Nephron progenitor cell (in vitro differentiated cells): ENCODE measurements around the gene JADE2.

Experiments
- DNase-seq: peaks from one replicate; pipeline ENCODE4 v3.0.0; 2021
- H3K27ac Mint-ChIP-seq: 2 replicates; pipeline ENCODE4 v1.8.0; 2021; ENCODE audit warnings: mild to moderate bottlenecking, moderate library complexity, mixed read lengths
- H3K27me3 Mint-ChIP-seq: 2 replicates; pipeline ENCODE4 v1.8.0; 2021; ENCODE audit warnings: mild to moderate bottlenecking, low read depth, mixed read lengths; ENCODE audit not compliant: poor library complexity
- H3K36me3 Mint-ChIP-seq: 2 replicates; pipeline ENCODE4 v1.8.0; 2021; ENCODE audit warnings: low read depth, mixed read lengths
- H3K4me1 Mint-ChIP-seq: 2 replicates; pipeline ENCODE4 v1.8.0; 2021; ENCODE audit warnings: mixed read lengths
- H3K4me3 Mint-ChIP-seq: 2 replicates; pipeline ENCODE4 v1.8.0; 2021; ENCODE audit warnings: mild to moderate bottlenecking, moderate library complexity, mixed read lengths
- H3K9me3 Mint-ChIP-seq: 2 replicates; pipeline ENCODE4 v1.8.0; 2021; ENCODE audit warnings: mild to moderate bottlenecking, moderate library complexity, mixed read lengths
- CTCF ChIP-seq: fragments of 200-600 bp; sonication (generic); IDR thresholded peaks from 2 replicates; pipeline ENCODE4 v1.5.0; 2021; ENCODE audit warnings: antibody characterized with exemption

JADE2 gene

DNA sequence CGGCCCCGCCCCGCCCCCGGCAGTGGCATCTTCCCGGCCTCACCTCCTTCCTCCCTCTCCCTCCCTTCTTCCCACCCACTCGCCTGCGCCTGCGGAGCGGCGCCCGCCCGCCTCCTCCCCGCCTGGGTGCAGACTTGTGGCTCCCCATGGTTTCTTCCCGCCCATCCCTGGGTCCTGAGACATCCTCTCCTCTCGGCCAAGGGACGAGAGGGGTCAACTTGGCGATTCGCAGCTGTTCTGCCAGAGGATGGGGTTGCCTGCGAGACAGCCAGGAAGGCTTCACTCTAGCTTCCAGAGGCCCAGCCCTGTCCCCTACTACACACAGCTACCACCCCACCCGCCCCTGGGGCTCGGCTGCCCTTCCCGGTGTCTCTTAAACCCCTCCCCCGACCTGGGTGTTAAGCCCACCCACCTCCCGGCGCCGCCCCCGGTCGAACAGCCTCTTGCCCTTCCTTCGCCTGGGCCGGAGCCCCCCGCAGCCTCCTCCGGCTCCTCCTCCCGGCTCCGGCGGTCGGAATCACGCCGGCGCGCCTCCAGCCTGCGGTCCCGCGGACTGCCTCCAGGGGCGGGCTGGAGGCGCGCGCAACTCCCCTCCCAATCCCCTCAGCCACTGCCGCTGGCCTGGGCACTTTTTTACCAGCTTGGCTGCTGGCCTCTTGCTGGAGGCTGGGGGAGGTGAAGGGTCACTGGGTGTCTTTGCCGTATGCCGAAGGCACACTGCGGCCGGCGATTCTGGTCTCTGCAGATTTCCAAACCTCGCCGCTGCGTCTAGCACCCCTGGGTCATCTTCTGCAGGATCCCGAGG lies 1.9 kb downstream of the JADE2 start:
- TF ChIP-seq CTCF: peak; percentile 76
- peaks cover 42% of the 10 kb centered on the region for H3K27me3 Mint-ChIP-seq
- H3K4me1 Mint-ChIP-seq: peaks cover 45% of the 10 kb centered on the region
- DNase-seq: peak; percentile 87
- peak overlapping the region; percentile 82 for H3K27ac Mint-ChIP-seq
- no peaks in the 10 kb centered on the region for H3K9me3 Mint-ChIP-seq
- peak overlapping the region; percentile 80 for H3K4me3 Mint-ChIP-seq
- H3K36me3 Mint-ChIP-seq: no peaks in the 10 kb centered on the region

- Mint-ChIP-seq H3K27me3 (peaks cover 37% of the 10 kb centered on the region), H3K4me1 (peaks cover 49% of the 10 kb centered on the region), H3K36me3 (no peaks in the 10 kb centered on the region), H3K4me3 (peak overlapping the region; percentile 80), H3K27ac (no peak overlapping the region), H3K9me3 (no peaks in the 10 kb centered on the region)
- TF ChIP-seq CTCF: no peak
- no peak for DNase-seq
Observed at GRCh38 chr5:134527961-134528424, 2.5 kb downstream of the JADE2 start.

DNA sequence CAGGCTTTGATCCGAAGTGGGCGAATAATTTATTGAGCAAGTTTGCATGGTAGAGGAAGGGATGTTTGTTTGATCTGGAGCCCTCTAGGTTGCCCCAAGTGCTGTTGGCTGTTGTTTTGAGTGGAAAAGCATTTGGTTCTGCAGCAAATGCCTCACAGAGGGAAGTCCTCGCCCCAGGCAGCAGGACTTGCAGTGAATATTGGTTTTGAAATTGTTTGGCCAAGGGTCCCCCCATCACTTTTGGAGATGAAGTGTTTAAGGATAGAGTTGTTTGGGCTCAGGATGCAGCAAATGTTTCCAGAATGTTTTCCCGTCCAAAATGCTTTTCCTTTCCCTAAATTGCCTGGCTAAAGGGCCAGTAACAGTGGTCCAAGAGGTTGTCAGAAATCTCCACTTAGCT lies 3.1 kb downstream of the JADE2 start:
- Mint-ChIP-seq H3K27ac (no peak overlapping the region), H3K36me3 (no peaks in the 10 kb centered on the region), H3K4me3 (peak overlapping the region; percentile 80), H3K4me1 (peaks cover 55% of the 10 kb centered on the region), H3K9me3 (no peaks in the 10 kb centered on the region), H3K27me3 (peaks cover 31% of the 10 kb centered on the region)
- TF ChIP-seq CTCF: no peak
- DNase-seq: no peak

DNA sequence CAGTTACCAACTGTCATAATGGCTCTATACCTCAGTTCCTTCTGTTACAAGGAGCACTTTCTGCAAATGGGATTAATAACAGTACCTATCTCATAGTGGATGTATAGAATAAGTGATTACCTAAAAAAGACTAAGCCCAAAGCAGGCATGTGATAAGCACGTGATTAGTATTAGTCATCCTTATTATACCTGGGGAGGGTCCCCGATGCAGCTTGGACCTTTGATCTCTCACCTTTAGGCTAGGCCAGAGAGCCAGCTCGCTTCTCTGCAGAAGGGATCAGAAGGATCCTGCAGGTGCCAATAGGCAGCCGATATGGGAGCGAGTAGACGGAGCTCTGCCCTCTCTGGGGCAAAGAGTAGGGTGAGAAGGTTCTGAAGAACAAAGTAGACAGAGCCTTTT lies 4.0 kb downstream of the JADE2 start:
- TF ChIP-seq CTCF: no peak
- no peaks in the 10 kb centered on the region for H3K9me3 Mint-ChIP-seq
- no peak overlapping the region for H3K27ac Mint-ChIP-seq
- H3K27me3 Mint-ChIP-seq: peaks cover 22% of the 10 kb centered on the region
- H3K4me3 Mint-ChIP-seq: no peak overlapping the region
- no peaks in the 10 kb centered on the region for H3K36me3 Mint-ChIP-seq
- peaks cover 63% of the 10 kb centered on the region for H3K4me1 Mint-ChIP-seq
- DNase-seq: no peak

DNA sequence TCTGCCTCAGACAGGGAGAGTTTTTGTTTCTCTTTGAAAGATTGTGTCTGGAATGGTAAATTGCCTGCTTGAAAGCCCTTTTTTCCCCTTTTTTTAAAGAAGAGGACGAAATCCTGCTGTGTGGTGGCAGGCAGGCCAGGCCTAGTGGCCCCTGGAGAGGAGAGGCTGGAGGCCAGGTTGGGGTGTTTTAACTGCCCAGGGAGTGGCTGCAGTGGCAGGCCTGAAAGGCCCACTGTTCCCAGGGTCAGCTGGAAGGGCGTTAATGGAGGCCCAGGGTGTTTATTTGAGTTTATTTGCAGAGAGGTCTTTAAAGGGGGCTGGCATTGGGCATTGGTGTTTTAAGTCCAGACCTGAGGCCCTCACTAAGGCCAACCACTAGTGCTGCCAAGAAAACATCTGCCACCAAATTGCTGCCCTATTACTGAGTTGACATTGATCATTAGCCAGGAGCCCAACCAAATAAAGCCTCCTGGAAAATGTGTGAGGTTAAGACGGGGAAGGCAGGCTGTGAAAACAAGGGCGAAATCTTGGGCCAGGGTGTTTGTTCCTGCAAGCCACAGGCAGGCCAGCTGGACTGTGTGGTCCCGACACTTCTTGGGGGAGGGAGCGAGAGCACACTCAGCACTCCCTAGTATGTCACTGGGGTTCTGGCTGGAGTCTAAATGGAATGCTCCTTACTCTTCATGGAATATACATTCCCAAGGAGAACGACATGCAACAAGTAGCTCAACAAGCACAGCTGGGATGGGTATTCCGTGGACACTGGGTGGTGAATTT lies 5.0 kb downstream of the JADE2 start:
- H3K4me1 Mint-ChIP-seq: peaks cover 73% of the 10 kb centered on the region
- no peak for DNase-seq
- no peak overlapping the region for H3K4me3 Mint-ChIP-seq
- peaks cover 14% of the 10 kb centered on the region for H3K27me3 Mint-ChIP-seq
- no peaks in the 10 kb centered on the region for H3K36me3 Mint-ChIP-seq
- H3K27ac Mint-ChIP-seq: no peak overlapping the region
- no peak for TF ChIP-seq CTCF
- no peaks in the 10 kb centered on the region for H3K9me3 Mint-ChIP-seq
